NCI-H2171 (cell line): ENCODE data around the gene FOXN3.
"Not testable (repeated sequence)": the region's sequence is repeated elsewhere in the genome, so short reads cannot be mapped to it uniquely, and the experiment has no call there.

ENCODE experiments used
- DNase-seq: peaks from one replicate; lab custom pipeline; 2025; lab: John Stamatoyannopoulos, UW

Gene FOXN3

GRCh38 chr14:89277203-89277602, 139.8 kb downstream of the FOXN3 start:
- DNase-seq = no peak

GRCh38 chr14:89276424-89276975, 140.5 kb downstream of the FOXN3 start:
- no peak for DNase-seq

DNA sequence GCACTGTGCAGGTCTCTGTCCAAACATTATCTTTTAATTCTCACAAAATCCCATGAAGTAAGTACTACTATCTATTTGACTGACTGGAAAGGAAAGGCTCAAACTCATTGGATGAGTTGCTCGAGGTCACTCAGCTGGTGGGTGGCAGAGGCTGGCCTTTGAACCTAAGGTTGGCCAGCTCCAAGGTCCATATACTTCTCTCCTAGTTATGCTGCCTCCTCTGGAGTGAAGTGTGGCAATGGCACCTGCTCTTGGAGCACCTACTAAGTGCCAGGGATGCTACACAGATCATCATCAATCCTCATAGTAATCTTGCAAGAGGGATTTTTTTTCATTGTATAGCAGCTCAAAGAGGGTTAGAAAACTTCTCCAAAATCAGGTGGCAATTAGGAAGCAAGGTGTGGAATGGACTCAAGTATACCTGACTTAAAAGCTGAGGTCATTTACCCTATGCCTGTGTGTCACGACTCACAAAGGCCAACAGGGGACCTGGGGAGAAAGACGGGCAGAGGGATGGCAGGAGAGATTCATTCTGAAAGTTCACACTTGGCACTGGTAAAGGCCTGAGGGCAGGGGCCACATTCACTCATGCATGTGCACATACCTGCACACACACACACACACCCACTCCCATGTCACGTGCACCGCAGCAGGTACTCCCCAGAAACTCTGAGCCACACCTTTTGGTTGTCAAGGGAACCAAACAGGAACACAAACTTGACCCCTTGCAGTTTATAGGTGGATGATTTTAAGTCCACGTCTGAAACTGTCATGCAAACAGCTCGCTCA, 146.4 kb downstream of the FOXN3 start:
- DNase-seq = no peak

- DNase-seq = no peak
These were observed 147.6 kb downstream of the FOXN3 start for GRCh38 chr14:89269404-89269803.

DNA sequence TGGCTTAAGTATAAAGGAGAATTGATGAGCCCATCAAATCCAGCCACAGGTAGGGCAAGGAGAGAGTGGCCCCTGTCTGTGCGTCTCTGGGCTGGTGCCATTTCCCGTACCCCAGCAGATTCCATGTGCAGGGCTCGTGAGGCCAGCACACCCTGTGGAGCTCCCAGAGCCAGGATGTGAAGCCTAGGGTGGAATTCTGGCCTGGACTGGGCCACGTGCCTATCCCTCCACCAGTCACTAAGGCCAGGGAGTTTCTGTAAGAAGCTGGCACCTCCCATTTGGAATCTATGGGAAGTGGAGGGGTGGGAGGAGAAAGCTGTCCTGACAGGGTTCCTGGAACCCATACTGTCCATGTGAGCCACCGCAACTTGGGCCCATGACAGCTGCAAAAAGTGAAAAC, 148.5 kb downstream of the FOXN3 start:
- no peak for DNase-seq

GRCh38 chr14:89267656-89268055, 149.4 kb downstream of the FOXN3 start:
- DNase-seq = no peak

DNA sequence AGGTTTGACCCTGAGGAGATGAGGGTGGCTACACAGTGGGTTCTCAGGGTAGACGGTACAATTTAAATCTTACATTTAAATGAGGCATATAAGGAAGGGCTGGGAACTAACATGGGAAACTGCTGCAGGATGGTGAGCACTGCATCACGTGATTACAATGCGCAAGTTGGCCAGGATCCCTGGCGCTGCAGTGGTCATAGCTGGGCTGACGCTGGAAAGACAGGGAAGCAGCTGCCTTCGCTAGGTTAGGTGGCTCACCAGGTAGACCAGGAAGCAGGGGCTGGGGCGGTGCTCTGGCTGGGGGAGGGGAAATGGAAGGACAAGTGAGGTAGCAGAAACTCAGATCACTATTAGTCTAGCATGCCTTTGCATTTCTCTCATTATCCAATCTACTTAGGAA, 149.9 kb downstream of the FOXN3 start:
- no peak for DNase-seq

DNA sequence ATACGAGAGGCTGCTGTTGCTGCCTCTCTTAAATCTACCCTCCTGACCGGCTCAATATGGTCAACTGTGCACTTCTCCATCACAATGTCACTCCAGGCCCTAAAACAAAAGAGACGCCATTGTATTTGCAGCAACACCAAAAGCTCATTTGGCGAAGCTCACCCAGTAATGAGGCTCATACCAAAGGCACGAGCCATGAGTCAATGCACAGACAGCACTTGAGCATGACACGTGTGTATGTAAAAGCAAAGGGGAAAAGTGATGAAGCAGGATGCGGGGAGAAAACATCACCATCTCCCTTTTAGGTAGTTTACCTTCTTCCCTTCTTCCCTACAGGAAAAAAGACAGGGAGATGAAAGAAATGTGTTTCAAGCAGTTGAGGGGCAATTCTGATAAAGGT, 150.3 kb downstream of the FOXN3 start:
- DNase-seq = no peak

- no peak for DNase-seq
These were observed 151.8 kb downstream of the FOXN3 start for GRCh38 chr14:89265234-89265633.

DNA sequence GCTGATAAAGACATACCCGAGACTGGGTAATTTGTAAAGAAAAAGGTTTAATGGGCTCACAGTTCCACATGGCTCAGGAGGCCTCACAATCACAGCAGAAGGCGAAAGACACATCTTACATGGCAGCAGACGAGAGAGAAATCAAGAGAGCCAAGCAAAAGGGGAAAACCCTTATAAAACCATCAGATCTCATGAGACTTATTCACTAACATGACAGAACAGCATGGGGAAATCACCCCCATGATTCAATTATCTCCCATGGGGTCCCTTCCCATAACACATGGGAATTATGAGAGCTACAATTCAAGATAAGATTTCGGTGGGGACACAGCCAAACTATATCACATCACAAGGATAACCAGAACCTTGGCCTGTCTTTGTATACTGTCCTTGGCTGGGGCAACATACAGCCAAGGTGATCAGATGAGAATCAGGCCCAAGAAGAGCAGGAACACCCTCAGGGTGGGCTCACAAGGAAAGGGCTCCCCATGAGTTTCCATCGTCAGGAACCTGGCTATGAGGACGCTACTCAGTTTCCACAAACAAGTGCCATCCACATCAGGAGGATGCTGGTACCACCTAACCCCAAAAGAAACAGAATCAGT, 152.7 kb downstream of the FOXN3 start:
- DNase-seq = no peak

- no peak for DNase-seq
These were observed 155.0 kb downstream of the FOXN3 start for GRCh38 chr14:89262041-89262440.

GRCh38 chr14:89260898-89261297, 156.1 kb downstream of the FOXN3 start:
- no peak for DNase-seq

DNA sequence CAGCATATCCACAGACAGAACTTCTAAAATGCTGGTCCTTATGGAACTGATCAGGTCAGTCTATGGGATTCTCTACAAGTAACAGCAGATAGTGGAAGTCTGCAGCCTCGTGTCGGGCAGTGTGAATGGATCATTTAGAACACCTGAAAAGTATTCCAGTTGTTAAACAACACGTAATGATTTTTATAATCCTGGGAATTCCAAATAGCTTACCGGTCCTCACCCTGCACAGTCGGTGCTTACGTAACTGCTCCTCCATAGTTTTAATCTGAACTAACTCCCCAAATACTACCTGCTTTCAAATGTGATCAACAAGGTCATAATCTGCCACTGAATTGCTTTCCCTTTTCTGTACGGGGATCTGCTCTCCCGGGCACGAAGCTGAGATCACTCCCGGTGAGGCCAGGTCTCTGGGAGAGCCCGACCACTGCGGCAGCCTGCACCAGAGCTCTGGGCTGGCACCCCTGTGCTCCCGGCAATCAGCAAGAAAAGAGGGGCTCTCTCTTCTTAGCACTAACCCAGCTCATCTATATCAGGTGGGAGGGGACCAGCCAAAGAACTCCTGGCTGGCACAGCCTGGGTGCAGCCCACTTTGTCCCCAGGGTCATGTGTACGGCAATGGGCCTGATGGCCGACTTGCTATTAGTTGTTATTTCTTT, 157.0 kb downstream of the FOXN3 start:
- no peak for DNase-seq

- DNase-seq = no peak
These were observed 158.2 kb downstream of the FOXN3 start for GRCh38 chr14:89258728-89259273.

DNA sequence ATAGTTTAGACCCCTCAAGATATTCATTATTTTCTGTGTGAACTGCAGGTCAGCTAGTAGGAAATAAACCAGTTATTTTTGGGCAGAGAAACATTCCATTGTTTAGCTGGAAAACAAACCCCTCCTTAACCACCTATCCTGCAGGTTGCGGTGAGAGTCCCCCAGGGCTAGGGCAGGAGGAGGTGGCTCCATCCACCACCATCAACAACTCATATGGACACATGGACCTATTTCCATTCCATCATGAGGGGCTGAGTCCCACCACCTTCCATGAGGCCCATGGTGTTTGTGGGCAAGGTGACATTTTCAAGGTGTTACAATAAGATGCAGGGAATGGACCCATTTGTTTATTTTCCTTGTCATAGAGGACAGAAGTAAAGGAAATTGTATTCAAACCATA, 160.1 kb downstream of the FOXN3 start:
- no peak for DNase-seq

GRCh38 chr14:89256283-89256682, 160.8 kb downstream of the FOXN3 start:
- DNase-seq = no peak

- no peak for DNase-seq
These were observed 161.2 kb downstream of the FOXN3 start for GRCh38 chr14:89255852-89256251.

DNA sequence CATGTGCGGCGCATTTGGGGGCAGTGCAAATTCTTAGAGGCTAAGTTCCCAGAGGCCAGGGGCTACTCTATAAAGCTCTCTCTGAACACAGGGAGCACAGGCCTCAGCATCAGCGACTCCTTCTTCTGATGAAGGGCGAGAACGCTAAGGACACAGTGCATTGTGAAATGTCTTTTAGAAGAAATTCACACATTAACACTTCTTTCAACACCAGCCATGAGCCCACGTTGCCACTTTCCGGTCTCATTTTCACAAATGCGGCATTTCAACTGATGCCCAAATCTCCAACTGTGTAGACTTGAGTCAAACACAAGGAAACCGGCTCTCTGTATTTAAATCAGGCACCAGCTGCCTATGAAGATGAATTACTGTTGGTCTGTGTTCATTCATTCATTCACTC, 162.0 kb downstream of the FOXN3 start:
- DNase-seq = no peak

DNA sequence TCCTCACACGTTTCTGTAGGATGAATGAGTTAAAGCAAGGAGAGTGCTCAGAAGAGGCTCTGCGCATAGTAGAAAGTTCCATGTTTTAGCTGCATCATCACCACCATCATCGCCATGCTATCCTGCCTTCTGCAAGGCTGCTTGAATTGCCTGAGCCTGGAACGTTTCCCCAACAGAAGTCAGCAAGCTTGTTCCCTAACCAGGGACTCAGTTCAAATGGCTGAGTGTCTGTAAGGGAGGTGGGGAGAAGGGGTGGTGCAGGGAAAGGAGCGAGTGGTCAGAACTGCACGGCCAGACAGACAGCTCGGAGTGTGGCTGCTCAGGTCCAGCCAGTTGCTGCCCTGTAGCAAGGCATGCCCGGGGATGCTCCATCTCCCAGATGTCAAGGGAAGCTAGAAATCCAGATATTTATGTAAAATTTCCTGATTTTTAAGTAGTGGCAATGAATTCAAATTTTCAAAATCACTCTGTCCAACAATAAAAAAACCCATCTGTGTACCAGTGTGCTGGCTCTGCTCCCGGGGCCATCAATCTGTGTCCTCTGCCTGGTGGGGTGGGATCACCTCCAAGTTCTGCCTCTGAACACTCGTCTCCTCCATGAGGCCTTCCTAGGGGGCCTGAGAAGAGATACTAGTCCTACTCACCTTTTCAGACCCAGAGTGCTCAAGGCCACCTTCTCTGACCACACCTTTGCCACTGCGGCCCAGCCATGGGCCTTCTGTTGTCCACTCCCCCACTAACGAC, 162.7 kb downstream of the FOXN3 start:
- no peak for DNase-seq

DNA sequence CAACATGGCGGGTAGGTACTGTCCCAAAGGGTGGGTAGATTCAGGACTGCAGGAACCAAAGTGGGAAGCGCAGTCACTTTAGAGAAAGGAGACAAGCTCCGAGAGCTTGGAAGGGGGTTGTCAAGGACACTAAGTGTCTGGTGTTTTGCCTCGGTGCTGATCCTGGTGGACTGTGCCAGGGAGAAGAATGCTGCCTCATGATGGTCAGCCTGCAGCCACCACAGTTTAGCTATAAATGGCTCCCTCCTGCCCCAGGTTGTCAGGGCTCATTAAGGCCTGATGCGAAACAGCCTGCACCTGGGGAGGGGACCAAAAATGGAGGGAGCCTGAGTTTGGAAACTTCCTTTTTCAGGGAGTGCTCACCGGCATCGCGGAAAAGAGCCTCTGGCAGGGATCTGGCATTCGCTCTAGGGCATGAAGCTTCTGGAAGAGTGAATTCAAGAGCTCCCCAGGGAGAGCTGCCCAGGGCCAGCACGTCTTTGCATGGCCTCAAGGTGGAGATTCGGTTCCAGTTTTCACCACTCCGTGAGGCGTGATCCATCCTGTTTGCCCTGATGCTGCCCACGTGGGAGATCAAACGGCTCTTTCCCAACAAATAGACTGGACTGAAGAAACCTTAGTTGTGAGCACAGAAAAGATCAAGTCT, 164.0 kb downstream of the FOXN3 start:
- DNase-seq = no peak

DNA sequence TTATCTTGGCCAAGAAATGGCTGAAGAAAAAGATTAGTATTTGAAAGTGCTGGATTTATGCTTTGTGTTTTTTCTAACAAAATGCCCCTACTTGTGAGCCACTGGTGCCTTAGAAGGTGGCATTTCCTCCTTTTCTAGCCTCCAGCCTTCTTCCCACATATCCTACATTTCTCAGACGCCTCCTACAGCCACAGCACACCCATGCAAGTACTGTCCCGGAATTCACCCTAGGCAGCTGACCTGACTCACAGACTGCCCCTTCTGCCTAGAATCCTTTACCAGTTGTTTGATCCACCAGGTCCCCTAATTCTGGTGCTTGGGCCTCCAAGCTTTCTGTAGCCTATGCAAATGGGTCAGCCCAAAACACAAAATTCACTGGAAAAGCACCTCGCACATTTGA, 166.0 kb downstream of the FOXN3 start:
- no peak for DNase-seq

GRCh38 chr14:89250655-89250975, 166.4 kb downstream of the FOXN3 start:
- not testable (repeated sequence) for DNase-seq
